Inferior parietal cortex (tissue), 1 donor: ENCODE measurements around the gene RNF157.
"Not testable (repeated sequence)": the region's sequence is repeated elsewhere in the genome, so short reads cannot be mapped to it uniquely, and the experiment has no call there.

Experiments
- DNase-seq: peaks from one replicate; pipeline ENCODE4 v3.0.0-alpha.2; 2016; ENCODE audit errors: extremely low spot score

The RNF157 gene

DNA sequence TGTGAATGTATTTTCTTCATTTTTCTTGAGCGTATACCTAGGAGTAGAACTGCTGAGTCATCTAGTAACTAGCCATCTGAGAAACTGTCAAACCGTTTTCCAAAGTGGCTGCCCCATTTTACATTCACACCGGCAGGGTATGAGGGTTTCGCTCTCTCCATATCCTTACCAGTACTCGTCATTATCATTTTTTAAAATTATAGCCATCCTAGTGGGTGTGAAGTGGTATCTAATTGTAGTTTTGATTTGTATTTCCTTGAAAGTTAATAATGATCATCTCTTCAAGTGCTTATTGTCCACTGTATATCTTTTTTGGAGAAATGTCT, 6.0 kb downstream of the RNF157 start:
- no peak for DNase-seq

DNA sequence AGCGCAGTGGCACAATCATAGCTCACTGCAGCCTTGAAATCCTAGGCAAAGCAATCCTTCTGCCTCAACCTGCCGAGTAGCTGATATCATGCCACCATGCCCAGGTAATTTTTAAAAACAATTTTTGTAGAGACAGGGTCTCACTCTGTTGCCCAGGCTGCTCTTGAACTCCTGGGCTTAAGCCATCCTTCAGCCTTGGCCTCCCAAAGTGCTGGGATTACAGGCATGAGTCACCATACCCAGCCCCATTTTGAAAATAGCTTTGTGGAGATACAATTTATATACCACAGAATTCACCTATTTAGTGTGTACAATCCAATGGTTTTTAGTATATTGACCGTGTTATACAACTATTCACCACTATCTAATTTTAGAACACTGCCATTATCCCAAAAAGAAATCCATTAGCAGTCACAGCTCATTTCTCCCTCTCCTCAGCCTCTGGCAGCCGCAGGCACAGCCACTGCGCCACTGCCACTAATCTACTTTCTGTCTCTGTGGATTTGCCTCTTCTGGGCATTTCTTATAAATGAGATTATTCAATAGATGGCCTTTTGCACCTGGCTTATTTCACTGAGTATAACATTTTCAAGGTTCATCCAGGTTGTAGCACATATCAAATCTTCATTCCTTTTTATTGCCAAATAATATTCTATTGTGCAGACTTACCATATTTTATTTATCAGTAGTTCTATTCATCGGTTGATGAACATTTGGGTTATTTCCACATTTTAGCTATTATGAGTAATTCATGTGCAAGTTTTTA, 6.5 kb downstream of the RNF157 start:
- no peak for DNase-seq

DNA sequence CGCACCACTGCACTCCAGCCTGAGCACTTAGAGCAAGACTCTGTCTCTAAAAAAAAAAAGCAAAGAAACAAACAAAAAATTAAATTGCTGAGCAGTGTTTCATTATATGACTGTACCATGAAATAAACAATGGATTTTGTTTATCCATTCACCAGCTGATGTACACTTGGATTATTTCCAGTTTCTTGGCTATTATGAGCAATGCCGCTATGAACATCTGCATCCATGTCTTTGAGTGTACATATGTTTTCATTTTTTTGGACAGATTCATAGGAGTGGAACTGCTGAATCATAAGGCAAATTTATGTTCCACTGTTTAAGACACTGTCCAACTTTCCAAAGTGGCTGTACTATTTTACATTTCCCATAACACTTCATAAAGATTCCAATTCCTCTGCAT, 8.0 kb downstream of the RNF157 start:
- DNase-seq: no peak

DNA sequence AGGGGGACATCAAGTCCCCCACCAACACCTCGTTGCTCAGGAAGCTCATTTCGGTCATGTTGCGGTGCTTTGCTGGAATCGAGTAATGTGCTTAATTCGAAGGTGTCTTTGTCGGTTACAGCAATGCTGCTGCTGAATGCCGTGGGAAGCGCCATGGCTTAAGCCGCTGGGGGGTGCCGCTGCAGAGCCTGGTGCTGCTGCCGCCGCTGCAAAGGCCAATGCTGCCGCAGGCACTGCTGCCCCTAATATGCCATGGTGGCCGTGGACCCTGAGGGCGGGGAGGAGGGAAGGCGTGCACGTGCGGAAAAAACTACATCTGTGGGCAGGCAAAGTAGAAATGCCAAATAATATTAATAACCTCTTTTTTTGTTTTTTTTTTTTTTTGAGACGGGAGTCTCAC, 13.5 kb downstream of the RNF157 start:
- not testable (repeated sequence) for DNase-seq

DNA sequence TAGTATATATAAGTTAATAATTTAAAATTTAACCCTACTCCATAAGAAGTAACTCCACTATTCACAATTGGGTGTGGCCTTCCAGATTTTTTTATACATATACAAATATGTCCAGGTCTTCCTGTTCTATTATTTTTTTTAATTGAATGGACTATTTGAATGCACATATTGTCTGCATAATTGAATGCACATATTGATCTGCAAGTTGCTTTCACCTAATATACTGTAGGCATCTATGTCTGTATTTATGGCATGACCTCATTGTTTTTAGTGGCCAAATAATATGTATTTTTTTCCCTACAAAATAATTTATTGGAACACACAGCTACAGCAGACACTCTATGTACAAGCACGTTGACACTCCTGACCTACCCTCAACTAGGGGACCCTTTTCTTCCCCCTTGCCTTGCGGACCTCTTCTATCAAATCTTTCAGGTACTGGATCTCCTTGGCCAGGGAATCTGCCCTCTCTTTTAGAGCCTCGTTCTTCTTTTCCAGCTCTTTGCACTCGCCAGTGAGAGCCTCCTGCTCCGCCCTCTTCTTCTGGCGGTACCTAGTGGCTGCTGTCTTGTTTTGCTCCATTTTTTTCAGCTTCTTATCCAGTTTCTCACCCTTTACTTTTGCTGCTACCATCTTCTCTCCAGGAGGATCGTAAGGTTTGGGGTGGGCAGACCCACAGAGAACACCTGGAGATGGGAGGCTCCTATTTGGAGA, 14.8 kb downstream of the RNF157 start:
- not testable (repeated sequence) for DNase-seq

DNA sequence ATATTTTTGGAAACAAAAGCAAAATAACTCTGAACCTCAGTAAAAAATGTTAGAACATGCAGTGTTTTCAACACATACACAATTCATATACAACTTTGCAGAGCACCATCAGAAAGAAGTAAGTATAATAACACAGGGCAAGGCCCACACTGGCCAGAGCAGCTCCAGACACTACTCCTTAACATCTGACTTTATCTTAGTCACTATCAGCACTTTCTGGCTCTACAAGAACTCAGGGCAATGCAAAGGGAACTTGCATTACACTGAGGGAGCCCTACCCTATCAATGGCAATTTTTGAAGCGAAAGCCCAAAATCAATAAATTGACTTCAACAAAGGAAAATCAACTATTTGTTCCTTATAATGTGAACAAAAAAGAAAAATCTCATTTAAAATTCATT, 16.5 kb downstream of the RNF157 start:
- no peak for DNase-seq

DNA sequence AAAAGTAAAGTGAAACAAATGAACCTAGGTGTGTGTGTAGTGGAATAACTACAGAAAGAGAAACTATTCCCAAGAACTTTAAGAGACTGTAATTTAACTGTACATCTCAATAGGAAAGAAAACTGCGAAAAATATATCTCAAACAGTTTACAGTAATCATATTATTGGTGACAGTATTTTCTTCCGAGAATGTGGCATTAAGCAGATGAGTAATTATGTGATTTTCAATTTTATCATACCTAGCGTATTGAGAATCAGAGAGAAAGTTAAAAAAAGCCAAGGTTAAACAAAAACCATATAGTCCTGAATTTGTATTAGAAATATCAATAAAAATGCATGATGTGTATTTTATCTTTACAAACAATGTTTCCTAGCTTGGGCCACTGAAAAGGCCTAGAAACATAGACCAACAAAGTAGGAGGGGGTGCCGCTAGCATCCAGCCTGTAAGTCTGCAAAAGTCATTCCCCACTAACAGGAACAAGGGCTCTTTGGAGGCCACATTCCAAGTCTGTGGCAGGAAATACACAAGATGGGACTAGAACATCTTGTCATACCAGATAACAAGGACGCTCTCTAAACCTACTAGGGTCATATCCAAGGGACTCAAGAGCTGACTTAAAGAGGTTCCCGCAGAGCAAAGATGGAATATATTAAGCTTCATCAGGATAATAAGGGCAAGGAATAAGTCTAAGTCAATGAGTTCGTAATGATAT, 20.5 kb downstream of the RNF157 start:
- no peak for DNase-seq

DNA sequence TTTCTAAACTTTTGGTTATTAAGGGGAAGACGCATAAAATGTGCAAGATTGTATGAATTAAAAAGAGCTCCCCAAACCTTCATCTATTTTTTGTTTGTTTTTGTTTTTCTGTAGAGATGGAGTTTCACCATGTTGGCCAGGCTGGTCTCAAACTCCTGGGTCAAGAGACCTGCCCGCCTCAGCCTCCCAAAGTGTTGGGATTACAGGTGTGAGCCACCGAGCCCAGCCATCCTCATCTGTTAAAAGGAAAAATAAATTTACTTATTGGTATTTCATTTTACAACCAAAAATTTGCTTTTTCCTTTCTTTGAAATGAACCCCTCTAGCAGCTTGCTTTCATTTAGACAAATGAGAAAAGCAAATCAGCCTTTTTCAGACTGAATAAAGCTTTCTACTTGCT, 23.2 kb downstream of the RNF157 start:
- DNase-seq: no peak

DNA sequence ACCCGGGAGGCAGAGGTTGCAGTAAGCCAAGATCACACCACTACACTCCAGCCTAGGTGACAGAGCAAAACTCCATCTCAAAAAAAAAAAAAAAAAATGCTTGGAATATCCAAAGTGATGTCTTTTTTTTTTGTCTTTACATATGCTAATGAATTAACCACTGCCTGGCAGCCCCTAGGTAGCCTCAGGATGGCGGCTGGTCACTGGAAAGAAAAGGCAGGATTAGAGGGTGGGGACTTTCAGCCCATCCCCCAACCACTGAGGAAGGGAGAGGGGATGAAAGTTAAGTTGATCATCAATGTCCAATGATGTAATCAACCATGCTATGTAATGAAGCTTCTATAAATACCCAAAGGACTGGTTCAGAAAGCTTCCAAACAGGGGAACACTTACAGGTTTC, 26.8 kb downstream of the RNF157 start:
- DNase-seq: no peak

DNA sequence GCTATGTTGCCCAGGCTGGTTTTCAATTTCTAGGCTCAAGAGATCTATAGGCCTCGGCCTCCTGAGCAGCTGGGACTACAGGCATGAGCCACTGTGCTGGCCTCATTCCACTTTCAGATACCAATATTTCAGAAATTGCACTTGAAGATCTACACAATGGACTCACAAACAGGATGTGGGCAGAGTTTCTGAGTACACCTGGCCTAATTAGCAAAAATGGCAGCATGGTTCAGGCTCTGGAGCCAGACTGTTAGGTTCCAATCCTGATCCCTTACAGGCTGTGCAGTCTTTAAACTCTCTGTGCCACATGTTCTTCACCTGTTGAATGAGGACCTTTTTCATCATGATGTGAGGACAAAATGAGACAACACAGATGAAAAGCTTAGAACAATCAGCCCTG, 32.2 kb downstream of the RNF157 start:
- DNase-seq: no peak

DNA sequence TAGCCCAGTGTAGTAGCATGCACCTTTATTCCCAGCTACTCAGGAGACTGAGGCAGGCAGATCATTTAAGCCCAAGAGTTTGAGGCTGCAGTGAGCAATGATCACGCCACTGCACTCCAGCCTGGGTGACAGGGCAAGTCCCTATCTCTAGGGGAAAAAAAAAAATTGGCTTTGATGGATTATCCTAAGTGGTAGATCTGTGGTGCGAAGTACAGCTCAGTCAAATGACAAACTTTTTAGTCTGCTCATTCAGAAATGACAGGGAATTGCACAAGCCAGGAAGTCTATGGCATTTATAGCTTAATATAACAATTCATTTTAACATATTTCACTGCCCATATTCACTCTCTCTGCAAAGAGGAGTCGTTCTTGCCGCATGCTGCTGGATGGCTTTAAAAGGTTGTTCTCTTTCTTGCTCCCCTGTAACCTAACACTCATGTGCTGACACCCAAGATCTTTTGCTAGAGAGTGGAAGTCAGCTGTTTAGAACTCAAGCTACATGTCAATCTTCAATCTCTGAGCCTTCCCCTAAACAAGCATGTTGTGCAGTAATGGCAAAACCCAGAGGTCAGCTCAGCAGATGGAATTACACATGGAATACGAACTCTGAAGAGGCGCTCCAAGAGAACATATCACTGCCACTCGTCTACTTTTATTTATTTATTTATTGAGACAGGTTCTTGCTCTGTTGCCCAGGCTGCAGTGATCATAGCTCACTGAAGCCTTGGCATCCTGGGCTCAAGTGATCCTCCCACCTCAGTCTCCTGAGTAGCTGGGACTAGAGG, 32.8 kb downstream of the RNF157 start:
- no peak for DNase-seq

DNA sequence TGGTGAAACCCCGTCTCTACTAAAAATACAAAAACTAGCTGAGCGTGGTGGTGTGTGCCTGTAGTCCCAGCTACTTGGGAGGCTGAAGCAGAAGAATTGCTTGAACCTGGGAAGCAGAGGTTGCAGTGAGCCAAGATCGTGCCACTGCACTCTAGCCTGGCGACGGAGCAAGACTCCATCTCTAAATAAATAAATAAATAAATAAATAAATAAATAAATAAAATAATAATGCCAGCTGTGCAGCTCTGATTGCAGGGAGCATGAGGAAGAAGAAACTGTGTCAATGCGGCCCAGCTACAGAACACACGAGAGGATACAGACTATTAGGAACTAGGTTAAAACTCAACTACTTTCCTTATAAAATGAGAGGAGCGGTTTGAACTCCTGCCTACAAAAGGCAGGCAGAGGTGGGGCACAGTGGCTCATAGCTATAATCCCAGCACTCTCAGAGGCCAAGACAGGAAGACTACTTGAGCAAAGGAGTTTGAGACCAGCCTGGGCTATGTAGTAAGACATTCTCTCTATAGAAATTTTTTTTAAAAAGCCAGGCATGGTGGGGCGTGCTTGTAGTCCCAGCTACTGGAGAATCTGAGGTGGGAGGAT, 34.6 kb downstream of the RNF157 start:
- not testable (repeated sequence) for DNase-seq

DNA sequence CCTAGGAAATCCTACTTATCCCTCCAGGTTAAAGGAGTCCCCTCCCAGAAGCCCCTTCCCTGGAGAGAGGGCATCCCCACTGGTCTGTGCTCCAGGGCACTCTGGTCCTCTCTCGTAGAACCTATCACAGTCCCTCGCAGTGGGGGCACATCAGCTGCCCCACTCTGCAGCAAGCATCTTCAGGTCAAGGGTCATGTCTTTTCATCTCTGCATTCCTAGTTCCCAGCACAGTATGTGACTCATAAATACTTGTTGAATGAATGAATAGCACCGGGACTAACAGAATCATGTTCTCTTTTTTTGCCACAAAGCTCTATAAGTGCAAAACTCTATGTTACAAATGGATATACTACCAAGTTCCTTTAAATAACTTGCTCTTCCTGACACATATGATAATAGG, 36.0 kb downstream of the RNF157 start:
- no peak for DNase-seq

DNA sequence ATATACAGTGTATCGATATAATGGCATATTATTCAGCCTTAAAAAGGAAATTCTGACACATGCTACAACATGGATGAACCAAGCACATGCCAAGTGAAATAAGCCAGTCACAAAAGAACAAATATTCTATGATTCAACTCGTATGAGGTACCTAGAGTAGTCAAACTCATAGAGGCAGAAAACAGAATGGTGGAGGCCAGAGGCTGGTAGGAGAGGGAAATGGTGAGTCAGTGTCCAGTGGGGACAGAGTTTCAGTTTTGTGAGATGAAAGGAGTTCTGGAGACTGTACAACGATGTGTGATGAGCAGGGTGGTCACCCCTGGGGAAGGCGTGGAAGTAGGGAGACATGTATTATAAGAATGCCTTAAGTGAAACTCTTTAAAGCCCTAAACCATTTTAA, 39.9 kb downstream of the RNF157 start:
- no peak for DNase-seq

DNA sequence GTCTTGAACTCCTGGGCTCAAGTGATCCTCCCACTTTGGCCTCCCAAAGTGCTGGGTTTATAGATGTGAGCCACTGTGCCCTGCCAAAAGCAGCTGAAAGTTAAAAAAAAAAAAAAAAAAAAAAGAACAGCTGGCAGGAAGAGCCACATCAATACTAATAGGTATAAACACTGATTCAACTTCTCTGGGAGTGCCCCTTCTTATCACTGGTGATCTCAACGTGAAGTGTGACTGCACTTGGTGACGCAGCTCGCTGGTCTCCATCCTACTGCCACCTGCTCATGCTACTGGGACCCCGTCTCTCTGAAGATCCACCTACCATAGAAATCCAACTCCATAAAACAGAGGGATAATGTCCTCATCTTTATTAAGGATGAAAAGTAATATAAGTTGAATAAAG, 40.8 kb downstream of the RNF157 start:
- DNase-seq: no peak

DNA sequence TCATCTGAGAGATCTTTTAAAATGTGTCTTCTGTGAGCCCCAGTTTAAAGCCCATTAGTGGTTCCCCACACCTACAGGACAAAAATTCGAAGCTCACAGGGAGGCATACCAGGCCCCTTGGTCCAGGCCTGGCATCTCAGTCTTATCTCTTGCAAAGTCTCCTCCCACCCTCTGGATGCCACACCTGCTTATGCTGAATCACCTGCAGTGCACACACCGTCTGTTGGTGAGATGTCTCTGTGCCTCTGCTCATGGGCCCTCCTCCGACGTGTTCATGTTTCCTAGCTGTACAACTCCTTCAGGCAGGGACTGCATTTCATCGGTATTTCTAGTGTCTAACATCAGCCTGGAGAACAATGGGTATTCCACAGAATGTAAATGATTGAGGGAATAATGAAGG, 41.6 kb downstream of the RNF157 start:
- DNase-seq: no peak

DNA sequence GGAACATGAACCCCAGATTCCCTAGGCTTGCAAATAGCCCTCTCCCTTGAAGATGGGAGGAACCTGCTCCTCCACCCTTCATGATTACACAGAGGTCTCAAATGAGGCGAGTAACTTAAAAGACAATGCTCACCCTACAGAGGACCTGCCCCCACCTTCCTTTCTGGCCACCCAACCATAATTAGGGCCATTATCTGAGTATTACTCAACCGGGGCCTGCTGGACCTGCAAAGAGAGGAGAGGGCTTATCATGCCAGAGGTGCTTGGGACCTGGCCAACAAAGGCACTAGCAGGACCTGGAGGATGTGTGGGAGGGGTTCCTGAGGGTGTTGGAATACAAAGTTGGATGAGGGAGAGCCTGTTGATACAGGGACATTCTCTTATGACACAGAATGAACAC, 42.4 kb downstream of the RNF157 start:
- DNase-seq: no peak

DNA sequence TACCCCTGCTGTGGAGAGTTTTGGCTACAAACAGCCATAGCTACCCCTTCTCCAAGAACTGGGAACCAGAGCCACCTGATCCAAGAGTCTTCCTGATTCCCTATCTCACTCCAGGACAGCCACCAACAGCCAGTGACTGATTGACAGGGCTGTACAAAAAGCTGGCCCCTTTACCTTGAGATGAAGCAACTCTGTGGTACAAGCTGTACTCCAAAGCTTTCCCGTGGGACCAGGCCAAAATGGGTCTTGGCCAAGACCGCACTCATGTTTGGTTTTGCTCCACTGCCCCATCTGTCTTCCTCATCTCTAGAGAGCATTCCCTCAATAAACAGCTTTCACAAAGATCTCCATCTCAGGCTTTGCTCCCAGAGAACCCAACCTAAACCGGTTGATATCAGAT, 43.6 kb downstream of the RNF157 start:
- no peak for DNase-seq

DNA sequence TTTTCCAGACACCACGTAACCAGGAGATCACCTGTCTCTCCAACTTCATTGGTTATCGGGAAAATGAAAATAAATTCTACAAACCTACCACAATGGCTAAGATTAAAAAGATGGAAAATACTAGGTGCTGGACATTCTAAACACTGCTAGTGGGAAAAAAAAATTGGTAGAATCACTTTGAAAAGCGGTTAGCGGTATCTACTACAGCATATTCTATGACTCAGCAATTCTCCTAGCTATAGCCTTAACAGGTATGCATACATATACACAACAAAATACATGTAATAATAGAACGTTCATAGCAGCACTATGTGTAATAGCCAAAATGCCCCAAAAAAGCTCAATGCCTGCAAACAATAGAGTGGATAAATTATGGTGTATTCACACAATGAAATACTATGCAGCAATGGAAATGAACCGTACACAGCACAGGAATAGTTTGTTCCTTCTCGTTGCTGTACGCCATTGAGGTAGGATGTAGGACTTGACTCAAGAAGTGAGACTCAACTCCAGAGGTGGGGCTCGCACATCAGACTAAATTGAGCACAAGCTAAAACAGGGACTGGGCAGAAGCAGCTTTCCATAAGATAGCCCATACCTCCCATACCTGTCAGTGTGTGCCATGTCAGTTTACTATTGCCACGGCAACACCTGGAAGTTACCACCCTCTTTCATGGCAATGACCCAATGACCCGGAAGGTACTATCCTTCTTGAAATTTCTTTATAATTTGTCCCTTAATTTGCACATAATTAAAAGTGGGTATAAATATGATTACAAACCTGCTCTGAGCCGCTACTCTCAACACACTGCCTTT, 44.8 kb downstream of the RNF157 start:
- no peak for DNase-seq

DNA sequence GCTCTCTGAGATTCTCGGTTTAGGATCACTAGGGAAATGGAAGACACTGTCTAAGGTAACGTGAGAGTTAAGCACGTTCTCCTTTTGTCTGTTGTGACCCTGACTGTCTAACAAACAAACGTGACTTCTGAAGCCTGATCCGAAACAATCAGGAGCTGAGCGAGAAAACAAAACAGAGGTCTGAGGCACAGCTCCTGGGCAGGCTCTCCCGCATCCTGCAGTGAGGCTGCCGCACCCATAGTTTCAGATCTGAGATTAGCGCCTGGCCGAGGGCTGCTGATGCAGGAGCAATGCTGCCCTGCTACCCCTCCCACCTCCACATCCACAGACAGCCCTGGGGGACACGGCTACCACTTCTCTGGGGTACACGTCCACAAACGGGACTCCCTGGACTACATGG, 46.7 kb downstream of the RNF157 start:
- no peak for DNase-seq

DNA sequence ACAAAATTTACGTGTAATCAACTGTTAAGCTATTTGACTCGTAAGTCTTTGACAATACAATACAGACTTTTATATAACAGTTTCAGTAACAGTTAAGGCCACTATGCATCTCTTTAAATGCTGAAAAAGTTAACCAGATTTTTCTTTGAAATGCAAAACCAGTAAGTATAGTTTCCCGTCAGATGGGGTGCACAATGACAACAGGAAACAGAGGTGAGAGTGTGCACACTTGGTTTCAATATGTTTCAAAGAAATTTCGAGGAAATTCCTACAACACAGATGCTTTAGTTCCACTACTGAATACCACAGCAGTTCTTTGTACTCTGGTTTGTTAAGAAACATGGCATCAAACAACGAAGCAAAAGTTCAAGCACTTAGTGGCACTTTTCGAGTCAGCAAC, 48.4 kb downstream of the RNF157 start:
- no peak for DNase-seq
